Keratinocyte (primary cell): ENCODE results near the gene CFAP61. TPM values are rescaled to one million over a fixed set of nuclear protein-coding genes. Genes with fewer than 3 reads are reported as not detected.
"Not testable (repeated sequence)": the region's sequence is repeated elsewhere in the genome, so short reads cannot be mapped to it uniquely, and the experiment has no call there.

ENCODE experiments used
- DNase-seq: peaks from one replicate; pipeline ENCODE4 v3.0.0-alpha.2; 2011; ENCODE audit warnings: low read depth, missing footprints, low spot score
- FAIRE-seq: peaks from 2 replicates; lab custom pipeline; 2011; peaks lifted over from hg19 to GRCh38; lab: Jason Lieb, UNC
- H2AFZ ChIP-seq: 2 replicates; pipeline ENCODE4 v1.6.0; 2012; ENCODE audit warnings: low read length, control low read depth, inconsistent platforms; ENCODE audit not compliant: control insufficient read depth
- H3K27ac ChIP-seq: 2 replicates; pipeline ENCODE4 v1.5.1; 2011; ENCODE audit warnings: low read length; ENCODE audit not compliant: control insufficient read depth, insufficient read depth
- H3K27me3 ChIP-seq: 3 replicates; pipeline ENCODE4 v1.6.0; 2011; ENCODE audit warnings: low read length; ENCODE audit not compliant: control insufficient read depth, insufficient read depth; ENCODE audit errors: extremely low read depth
- H3K36me3 ChIP-seq, 2 experiments: 2 replicates in 1 of 2; 3 replicates in 1 of 2; pipeline ENCODE4 v1.5.1; 2011; ENCODE audit warnings: low read length in 2 of 2, mild to moderate bottlenecking in 1 of 2; ENCODE audit not compliant: control insufficient read depth in 2 of 2, insufficient read depth in 2 of 2; ENCODE audit errors: extremely low read depth in 1 of 2
- H3K4me1 ChIP-seq: 3 replicates; pipeline ENCODE4 v1.5.1; 2011; ENCODE audit warnings: low read length; ENCODE audit not compliant: control insufficient read depth, insufficient read depth; ENCODE audit errors: extremely low read depth
- H3K4me2 ChIP-seq: 3 replicates; pipeline ENCODE4 v1.6.0; 2011; ENCODE audit warnings: low read depth, low read length; ENCODE audit not compliant: control insufficient read depth, insufficient read depth; ENCODE audit errors: extremely low read depth
- H3K4me3 ChIP-seq, 3 experiments: fragments of 200-600 bp in 1 of 3; sonication (generic) in 1 of 3; 2 replicates in 2 of 3; 3 replicates in 1 of 3; pipeline ENCODE4 v1.5.1; 2011 to 2016; ENCODE audit warnings: low read length in 3 of 3, mild to moderate bottlenecking in 3 of 3, control low read depth in 2 of 3, inconsistent platforms in 1 of 3, low read depth in 1 of 3, mixed read lengths in 1 of 3, mixed run types in 1 of 3, moderate library complexity in 1 of 3; ENCODE audit not compliant: control insufficient read depth in 2 of 3, insufficient read depth in 2 of 3; ENCODE audit errors: extremely low read depth in 1 of 3
- H3K79me2 ChIP-seq: 2 replicates; pipeline ENCODE4 v1.6.0; 2012; ENCODE audit warnings: low read length; ENCODE audit not compliant: control insufficient read depth, insufficient read depth
- H3K9ac ChIP-seq: 3 replicates; pipeline ENCODE4 v1.6.0; 2011; ENCODE audit warnings: low read length; ENCODE audit not compliant: control insufficient read depth, insufficient read depth; ENCODE audit errors: extremely low read depth
- H3K9me1 ChIP-seq: 3 replicates; pipeline ENCODE4 v1.6.0; 2011; ENCODE audit warnings: low read length; ENCODE audit not compliant: control insufficient read depth, insufficient read depth; ENCODE audit errors: extremely low read depth
- H3K9me3 ChIP-seq: 2 replicates; pipeline ENCODE4 v1.5.1; 2012; ENCODE audit warnings: low read depth, low read length; ENCODE audit not compliant: control insufficient read depth
- H4K20me1 ChIP-seq: 3 replicates; pipeline ENCODE4 v1.6.0; 2011; ENCODE audit warnings: low read length; ENCODE audit not compliant: control insufficient read depth, insufficient read depth; ENCODE audit errors: extremely low read depth
- EZH2 ChIP-seq: IDR thresholded peaks from one replicate; pipeline ENCODE4 v1.6.1; 2012; ENCODE audit warnings: inconsistent platforms, mild to moderate bottlenecking, low read length, moderate library complexity
- dilution Hi-C: fragments of 300-500 bp; cut with MboI; formaldehyde crosslinking; loops from one replicate; pipeline ENCODE4 v1.7.0; 2020; ENCODE audit warnings: low sequenced_read_pairs; ENCODE audit not compliant: extremely low pct_ligation_motif_present
- polyA plus RNA-seq, 5 experiments: library from polyadenylated mRNA; depleted of rRNA in 3 of 5; stranded (reverse) in 3 of 5; stranded (forward) in 1 of 5; unstranded in 1 of 5; fragments of >200 nt; gene quantifications; 1 replicate in 1 of 5; 2 replicates in 3 of 5; 3 replicates in 1 of 5; pipeline versions ENCODE4 v1.2.1 to v1.2.3, GENCODE V29; 2011 to 2012; ENCODE audit warnings: missing spikeins in 2 of 5, low read depth in 1 of 5, low replicate concordance in 1 of 5
- TF ChIP-seq, protein P1 (sequence below), 3 experiments: IDR thresholded peaks in 1 of 3; conservative IDR thresholded peaks in 1 of 3; optimal IDR thresholded peaks in 1 of 3; 2 replicates in 2 of 3; 3 replicates in 1 of 3; pipeline versions ENCODE3 to v1.5.1; 2011; ENCODE audit warnings: low read length in 3 of 3, mild to moderate bottlenecking in 3 of 3, moderate library complexity in 2 of 3, control low read depth in 1 of 3, inconsistent platforms in 1 of 3; ENCODE audit not compliant: insufficient read depth in 2 of 3; ENCODE audit errors: extremely low read depth in 1 of 3

The CFAP61 gene
- polyA plus RNA-seq, 1 donor (not counting 4 experiments of a cell fraction or from before 2014, with no cell fraction given), result 0.25 TPM

DNA sequence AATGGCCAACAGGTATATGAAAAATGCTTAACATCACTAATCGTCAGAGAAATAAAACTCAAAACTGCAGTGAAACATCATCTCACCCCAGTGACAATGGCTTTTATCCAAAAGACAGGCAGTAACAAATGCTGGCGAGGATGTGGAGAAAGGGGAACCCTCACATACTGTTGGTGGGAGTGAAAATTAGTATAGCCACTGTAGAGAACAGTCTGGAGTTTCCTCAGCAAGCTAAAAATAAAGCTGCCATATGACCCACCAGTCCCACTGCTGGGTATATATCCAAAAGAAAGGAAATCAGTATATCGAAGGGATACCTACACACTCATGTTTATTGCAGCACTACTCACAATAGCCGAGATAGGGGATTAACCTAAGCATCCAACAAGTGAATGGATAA, 292.1 kb downstream of the CFAP61 start:
- no peaks in the 10 kb centered on the region for H3K4me1 ChIP-seq
- TF ChIP-seq, protein P1, sequence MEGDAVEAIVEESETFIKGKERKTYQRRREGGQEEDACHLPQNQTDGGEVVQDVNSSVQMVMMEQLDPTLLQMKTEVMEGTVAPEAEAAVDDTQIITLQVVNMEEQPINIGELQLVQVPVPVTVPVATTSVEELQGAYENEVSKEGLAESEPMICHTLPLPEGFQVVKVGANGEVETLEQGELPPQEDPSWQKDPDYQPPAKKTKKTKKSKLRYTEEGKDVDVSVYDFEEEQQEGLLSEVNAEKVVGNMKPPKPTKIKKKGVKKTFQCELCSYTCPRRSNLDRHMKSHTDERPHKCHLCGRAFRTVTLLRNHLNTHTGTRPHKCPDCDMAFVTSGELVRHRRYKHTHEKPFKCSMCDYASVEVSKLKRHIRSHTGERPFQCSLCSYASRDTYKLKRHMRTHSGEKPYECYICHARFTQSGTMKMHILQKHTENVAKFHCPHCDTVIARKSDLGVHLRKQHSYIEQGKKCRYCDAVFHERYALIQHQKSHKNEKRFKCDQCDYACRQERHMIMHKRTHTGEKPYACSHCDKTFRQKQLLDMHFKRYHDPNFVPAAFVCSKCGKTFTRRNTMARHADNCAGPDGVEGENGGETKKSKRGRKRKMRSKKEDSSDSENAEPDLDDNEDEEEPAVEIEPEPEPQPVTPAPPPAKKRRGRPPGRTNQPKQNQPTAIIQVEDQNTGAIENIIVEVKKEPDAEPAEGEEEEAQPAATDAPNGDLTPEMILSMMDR (optimal IDR thresholded peaks at IDR 0.05 in 1 of 3, IDR thresholded peaks at IDR 0.05 in 1 of 3, conservative IDR thresholded peaks at IDR 0.05 in 1 of 3; ENCODE audit: extremely low read depth in 1 of 3, insufficient read depth in 2 of 3, low read length in 3 of 3), result no peak
- no peak for TF ChIP-seq EZH2
- FAIRE-seq (no peak), DNase-seq (no peak)
- no peaks in the 10 kb centered on the region for H4K20me1 ChIP-seq
- dilution Hi-C loops, result no loop called here
- H3K9me3 ChIP-seq, result no peaks in the 10 kb centered on the region
- H3K9me1 ChIP-seq, result no peaks in the 10 kb centered on the region
- no peak overlapping the region for H3K4me2 ChIP-seq
- H3K9ac ChIP-seq, result no peak overlapping the region
- no peak overlapping the region for H3K27ac ChIP-seq
- H3K27me3 ChIP-seq, result no peaks in the 10 kb centered on the region
- no peaks in the 10 kb centered on the region for H3K79me2 ChIP-seq
- no peak overlapping the region for H2AFZ ChIP-seq
- H3K36me3 ChIP-seq, result no peaks in the 10 kb centered on the region
- no peak overlapping the region for H3K4me3 ChIP-seq

DNA sequence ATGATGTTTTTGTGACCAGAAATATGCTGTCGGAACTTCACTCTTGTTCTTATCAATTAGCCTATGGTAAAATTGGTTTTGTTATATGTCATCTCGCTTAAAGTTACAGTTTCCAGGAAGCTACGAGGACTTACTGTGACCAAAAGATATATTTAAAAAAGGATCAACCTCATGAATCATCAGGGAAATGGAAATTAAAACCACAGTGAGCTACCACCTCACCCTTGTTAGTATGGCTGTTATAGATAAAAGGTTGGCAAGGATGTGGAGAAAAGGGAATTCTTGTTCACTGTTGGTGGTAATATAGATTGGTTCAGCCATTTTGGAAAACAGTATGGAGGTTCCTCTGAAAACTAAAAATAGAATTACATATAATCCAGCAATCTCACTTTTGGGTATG, 301.2 kb downstream of the CFAP61 start:
- FAIRE-seq, result no peak
- H3K4me3 ChIP-seq, result no peak overlapping the region
- dilution Hi-C loops, result no loop called here

DNA sequence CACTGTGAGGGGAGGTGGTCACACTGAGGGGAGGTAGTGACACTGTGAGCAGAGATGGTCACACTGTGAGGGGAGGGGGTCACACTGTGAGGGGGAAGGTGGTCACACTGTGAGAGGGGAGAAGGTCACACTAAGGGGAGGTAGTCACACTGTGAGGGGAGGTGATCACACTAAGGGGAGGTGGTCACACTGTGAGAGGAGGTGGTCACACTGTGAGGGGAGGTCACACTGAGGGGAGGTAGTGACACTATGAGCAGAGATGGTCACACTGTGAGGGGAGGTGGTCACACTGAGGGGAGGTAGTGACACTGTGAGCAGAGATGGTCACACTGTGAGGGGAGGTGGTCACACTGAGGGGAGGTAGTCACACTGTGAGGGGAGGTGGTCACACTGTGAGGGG, 303.2 kb downstream of the CFAP61 start:
- FAIRE-seq, dilution Hi-C loops, H3K4me3 ChIP-seq: not testable (repeated sequence)

More for the DNA sequence above, 301.2 kb downstream of the CFAP61 start:
- Histone ChIP-seq H2AFZ (no peak overlapping the region), H3K9ac (no peak overlapping the region), H3K9me1 (no peaks in the 10 kb centered on the region), H3K9me3 (no peaks in the 10 kb centered on the region), H3K4me1 (no peaks in the 10 kb centered on the region), H3K36me3 (no peaks in the 10 kb centered on the region), H4K20me1 (no peaks in the 10 kb centered on the region), H3K27me3 (no peaks in the 10 kb centered on the region), H3K79me2 (no peaks in the 10 kb centered on the region), H3K27ac (no peak overlapping the region), H3K4me2 (no peak overlapping the region)
- no peak for TF ChIP-seq EZH2
- TF ChIP-seq, protein P1 (optimal IDR thresholded peaks at IDR 0.05 in 1 of 3, IDR thresholded peaks at IDR 0.05 in 1 of 3, conservative IDR thresholded peaks at IDR 0.05 in 1 of 3; ENCODE audit: extremely low read depth in 1 of 3, insufficient read depth in 2 of 3, low read length in 3 of 3), result no peak
- no peak for DNase-seq

More for the DNA sequence above, 303.2 kb downstream of the CFAP61 start:
- not testable (repeated sequence) for H3K9ac ChIP-seq, H3K79me2 ChIP-seq, H2AFZ ChIP-seq, H4K20me1 ChIP-seq, H3K9me3 ChIP-seq, H3K36me3 ChIP-seq, H3K9me1 ChIP-seq, H3K4me2 ChIP-seq, H3K27ac ChIP-seq, H3K27me3 ChIP-seq, H3K4me1 ChIP-seq, DNase-seq
